GM23248 (cell line): Measurements from ENCODE around the gene DFFB.

Experiments used
- EZH2 ChIP-seq: fragments of 200-600 bp; sonication (generic); IDR thresholded peaks from 2 replicates; pipeline ENCODE4 v1.6.1; 2018; ENCODE audit warnings: antibody characterized with exemption, mild to moderate bottlenecking; ENCODE audit not compliant: insufficient read depth, poor library complexity, severe bottlenecking
- EZH2phosphoT487 ChIP-seq: fragments of 200-600 bp; sonication (generic); IDR thresholded peaks from 2 replicates; pipeline ENCODE4 v1.6.1; 2018; ENCODE audit warnings: antibody characterized with exemption, moderate library complexity, mild to moderate bottlenecking, low read depth; ENCODE audit not compliant: insufficient read depth

GRCh38 chr1:3816331-3817137 is 40.7 kb upstream of the DFFB start:
- TF ChIP-seq EZH2 (no peak), EZH2phosphoT487 (no peak)
